ENCODE measurements around the gene GRM8.

- no peak for TF ChIP-seq CTCF (conservative IDR thresholded peaks at IDR 0.05; ENCODE audit: low read depth, low read length)
- no peak for TF ChIP-seq EZH2 (IDR thresholded peaks at IDR 0.05; ENCODE audit: borderline replicate concordance, low read depth, low read length, poor library complexity, severe bottlenecking)
Measured at GRCh38 chr7:126489874-126490273, 762.9 kb downstream of the GRM8 start.
